KMS-11 (cell line): ENCODE measurements around the gene PERCC1.
"Not testable (repeated sequence)": the region's sequence is repeated elsewhere in the genome, so short reads cannot be mapped to it uniquely, and the experiment has no call there.

Experiments
- H2AFZ ChIP-seq: fragments of 200-600 bp; sonication (generic); 2 replicates; pipeline ENCODE4 v1.6.1; 2016; ENCODE audit warnings: antibody characterized with exemption, mixed run types, low read depth
- H3K27ac ChIP-seq: fragments of 200-600 bp; sonication (generic); 2 replicates; pipeline ENCODE4 v1.6.1; 2016; ENCODE audit warnings: mild to moderate bottlenecking, mixed run types
- H3K27me3 ChIP-seq: fragments of 200-600 bp; sonication (generic); 2 replicates; pipeline ENCODE4 v1.6.1; 2017; ENCODE audit warnings: mild to moderate bottlenecking, low read depth, mixed run types, moderate library complexity; ENCODE audit not compliant: insufficient read depth
- H3K36me3 ChIP-seq: fragments of 200-600 bp; sonication (generic); 2 replicates; pipeline ENCODE4 v1.6.1; 2017; ENCODE audit warnings: mild to moderate bottlenecking, mixed run types; ENCODE audit not compliant: insufficient read depth
- H3K4me1 ChIP-seq: fragments of 200-600 bp; sonication (generic); 2 replicates; pipeline ENCODE4 v1.6.1; 2016; ENCODE audit warnings: mild to moderate bottlenecking, low read depth, mixed run types; ENCODE audit not compliant: poor library complexity, severe bottlenecking
- H3K4me2 ChIP-seq: fragments of 200-600 bp; sonication (generic); 2 replicates; pipeline ENCODE4 v1.7.0; 2016; ENCODE audit warnings: mild to moderate bottlenecking, mixed run types
- H3K4me3 ChIP-seq: fragments of 200-600 bp; sonication (generic); IDR thresholded peaks from 2 replicates; pipeline ENCODE4 v1.6.1; 2017; ENCODE audit warnings: low read depth, low read length, mixed read lengths; ENCODE audit not compliant: insufficient read depth
- H3K79me2 ChIP-seq: fragments of 200-600 bp; sonication (generic); 2 replicates; pipeline ENCODE4 v1.6.1; 2016; ENCODE audit warnings: low read depth, mixed run types; ENCODE audit not compliant: insufficient read depth
- H3K9ac ChIP-seq: fragments of 200-600 bp; sonication (generic); 2 replicates; pipeline ENCODE4 v1.6.1; 2016; ENCODE audit warnings: mild to moderate bottlenecking, mixed run types
- H4K20me1 ChIP-seq: fragments of 200-600 bp; sonication (generic); 2 replicates; pipeline ENCODE4 v1.6.1; 2016; ENCODE audit warnings: mild to moderate bottlenecking, mixed run types; ENCODE audit not compliant: insufficient read depth
- CTCF ChIP-seq: fragments of 200-600 bp; sonication (generic); conservative IDR thresholded peaks from 2 replicates; pipeline ENCODE4 v1.6.1; 2017; ENCODE audit warnings: low read depth, mild to moderate bottlenecking, antibody characterized with exemption, low read length, moderate library complexity, mixed read lengths

Gene PERCC1

GRCh38 chr16:1436731-1437355, 6.0 kb downstream of the PERCC1 start:
- H3K36me3 ChIP-seq: no peaks in the 10 kb centered on the region
- no peak overlapping the region for H2AFZ ChIP-seq
- no peak overlapping the region for H3K4me3 ChIP-seq
- H4K20me1 ChIP-seq: no peaks in the 10 kb centered on the region
- no peaks in the 10 kb centered on the region for H3K4me1 ChIP-seq
- no peak for TF ChIP-seq CTCF
- H3K27ac ChIP-seq: no peak overlapping the region
- no peak overlapping the region for H3K9ac ChIP-seq
- H3K4me2 ChIP-seq: no peak overlapping the region
- no peaks in the 10 kb centered on the region for H3K79me2 ChIP-seq
- H3K27me3 ChIP-seq: peaks cover 89% of the 10 kb centered on the region

- Histone ChIP-seq H3K27ac (no peak overlapping the region), H3K9ac (no peak overlapping the region), H4K20me1 (no peaks in the 10 kb centered on the region), H3K4me2 (no peak overlapping the region), H3K27me3 (peaks cover 87% of the 10 kb centered on the region), H3K79me2 (no peaks in the 10 kb centered on the region), H3K4me3 (no peak overlapping the region), H3K4me1 (no peaks in the 10 kb centered on the region), H2AFZ (no peak overlapping the region), H3K36me3 (no peaks in the 10 kb centered on the region)
- TF ChIP-seq CTCF: no peak
Observed at GRCh38 chr16:1437606-1438005, 6.7 kb downstream of the PERCC1 start.

GRCh38 chr16:1438229-1439057, 7.6 kb downstream of the PERCC1 start:
- no peaks in the 10 kb centered on the region for H3K4me1 ChIP-seq
- no peak overlapping the region for H3K4me2 ChIP-seq
- no peak overlapping the region for H3K4me3 ChIP-seq
- H3K9ac ChIP-seq: no peak overlapping the region
- no peak overlapping the region for H3K27ac ChIP-seq
- TF ChIP-seq CTCF: no peak
- no peak overlapping the region for H2AFZ ChIP-seq
- no peaks in the 10 kb centered on the region for H4K20me1 ChIP-seq
- H3K79me2 ChIP-seq: no peaks in the 10 kb centered on the region
- peaks cover 79% of the 10 kb centered on the region for H3K27me3 ChIP-seq
- H3K36me3 ChIP-seq: no peaks in the 10 kb centered on the region

GRCh38 chr16:1439058-1439698, 8.3 kb downstream of the PERCC1 start:
- no peak overlapping the region for H2AFZ ChIP-seq
- H3K27me3 ChIP-seq: peaks cover 74% of the 10 kb centered on the region
- H3K4me3 ChIP-seq: no peak overlapping the region
- H3K9ac ChIP-seq: no peak overlapping the region
- H3K4me2 ChIP-seq: no peak overlapping the region
- no peak overlapping the region for H3K27ac ChIP-seq
- H4K20me1 ChIP-seq: no peaks in the 10 kb centered on the region
- H3K4me1 ChIP-seq: no peaks in the 10 kb centered on the region
- no peak for TF ChIP-seq CTCF
- no peaks in the 10 kb centered on the region for H3K36me3 ChIP-seq
- H3K79me2 ChIP-seq: no peaks in the 10 kb centered on the region

- not testable (repeated sequence) for H3K4me1 ChIP-seq, H3K9ac ChIP-seq, H3K27ac ChIP-seq
Observed at GRCh38 chr16:1439699-1440074, 8.8 kb downstream of the PERCC1 start.

More at GRCh38 chr16:1439699-1440074, 8.8 kb downstream of the PERCC1 start:
- H3K4me2 ChIP-seq, H4K20me1 ChIP-seq, H3K4me3 ChIP-seq, H2AFZ ChIP-seq, H3K36me3 ChIP-seq, H3K79me2 ChIP-seq: not testable (repeated sequence)
- peaks cover 69% of the 10 kb centered on the region for H3K27me3 ChIP-seq
